Measurements from ENCODE around the gene SUMO2. TPM values are rescaled to one million over a fixed set of nuclear protein-coding genes. Genes with fewer than 3 reads are reported as not detected.

SUMO2 gene
- total and polyA plus RNA-seq, 8 donors, result 321 to 735 (median 651) TPM

DNA sequence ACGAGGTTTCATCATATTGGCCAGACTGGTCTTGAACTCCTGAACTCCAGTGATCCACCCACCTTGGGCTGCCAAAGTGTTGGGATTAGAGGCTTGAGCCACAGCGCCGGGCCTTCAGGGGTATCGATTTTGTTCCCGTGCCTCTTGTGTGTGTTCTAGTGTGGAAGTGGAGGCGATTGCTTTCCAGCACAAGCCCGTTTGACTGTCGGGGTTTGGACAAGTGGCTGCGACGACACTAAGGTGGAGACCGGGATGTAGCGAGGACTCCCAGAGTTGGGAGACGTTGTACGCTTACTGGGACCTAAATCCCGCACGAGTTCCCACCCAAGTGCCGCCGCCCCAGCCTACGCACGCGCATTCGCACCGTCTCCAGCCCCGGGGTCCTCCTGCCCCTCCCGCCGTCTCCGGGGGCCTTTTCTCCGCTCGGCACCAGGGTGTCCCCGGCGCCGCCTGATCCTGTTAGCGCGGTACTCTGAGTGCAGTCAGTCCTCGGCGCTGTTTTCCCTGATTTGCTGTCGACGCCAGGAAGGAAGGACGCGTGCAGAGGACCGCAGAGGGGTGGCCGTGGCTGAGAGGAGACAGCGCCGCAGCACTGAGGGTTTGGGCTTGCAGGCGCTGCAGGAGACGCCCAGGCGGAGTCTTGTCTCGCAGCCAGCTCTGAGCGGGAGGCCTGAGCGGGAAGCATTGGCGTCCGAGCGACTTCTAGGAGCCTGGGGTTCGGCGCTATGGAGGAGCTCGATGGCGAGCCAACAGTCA, 22.5 kb upstream of the SUMO2 start, which contains the start of gene NUP85:
Gene NUP85, plus strand, starts transcription at position 643 of the 756 bp plus-strand sequence. Its CDS starts 83 bp downstream, at position 726.
- H3K27ac ChIP-seq, result peak within 1 kb of the TSS; percentile 94 to 96
- H3K9me3 ChIP-seq, result no peaks in the 10 kb centered on the region
- DNase-seq, result peak; percentile 94 to 98 (median 96)
- ATAC-seq, result peak; percentile 96
- H3K27me3 ChIP-seq, result no peaks in the 10 kb centered on the region
- H3K4me3 ChIP-seq, result peak within 1 kb of the TSS; percentile 77 to 97
- peaks cover 11 to 36% of the 10 kb centered on the region in 2 donors for H3K4me1 ChIP-seq
- intact Hi-C loops (cut with DNase I), result loop anchor here in 1 of 2 donors (10.0 kb wide), 1 partner anchor 90 kb away; no protein-coding TSS in a partner anchor
- TF ChIP-seq, protein P1, sequence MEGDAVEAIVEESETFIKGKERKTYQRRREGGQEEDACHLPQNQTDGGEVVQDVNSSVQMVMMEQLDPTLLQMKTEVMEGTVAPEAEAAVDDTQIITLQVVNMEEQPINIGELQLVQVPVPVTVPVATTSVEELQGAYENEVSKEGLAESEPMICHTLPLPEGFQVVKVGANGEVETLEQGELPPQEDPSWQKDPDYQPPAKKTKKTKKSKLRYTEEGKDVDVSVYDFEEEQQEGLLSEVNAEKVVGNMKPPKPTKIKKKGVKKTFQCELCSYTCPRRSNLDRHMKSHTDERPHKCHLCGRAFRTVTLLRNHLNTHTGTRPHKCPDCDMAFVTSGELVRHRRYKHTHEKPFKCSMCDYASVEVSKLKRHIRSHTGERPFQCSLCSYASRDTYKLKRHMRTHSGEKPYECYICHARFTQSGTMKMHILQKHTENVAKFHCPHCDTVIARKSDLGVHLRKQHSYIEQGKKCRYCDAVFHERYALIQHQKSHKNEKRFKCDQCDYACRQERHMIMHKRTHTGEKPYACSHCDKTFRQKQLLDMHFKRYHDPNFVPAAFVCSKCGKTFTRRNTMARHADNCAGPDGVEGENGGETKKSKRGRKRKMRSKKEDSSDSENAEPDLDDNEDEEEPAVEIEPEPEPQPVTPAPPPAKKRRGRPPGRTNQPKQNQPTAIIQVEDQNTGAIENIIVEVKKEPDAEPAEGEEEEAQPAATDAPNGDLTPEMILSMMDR (IDR thresholded peaks at IDR 0.05), result no peak
- H3K36me3 ChIP-seq, result peaks cover 0 to 21% of the 10 kb centered on the region in 2 donors

DNA sequence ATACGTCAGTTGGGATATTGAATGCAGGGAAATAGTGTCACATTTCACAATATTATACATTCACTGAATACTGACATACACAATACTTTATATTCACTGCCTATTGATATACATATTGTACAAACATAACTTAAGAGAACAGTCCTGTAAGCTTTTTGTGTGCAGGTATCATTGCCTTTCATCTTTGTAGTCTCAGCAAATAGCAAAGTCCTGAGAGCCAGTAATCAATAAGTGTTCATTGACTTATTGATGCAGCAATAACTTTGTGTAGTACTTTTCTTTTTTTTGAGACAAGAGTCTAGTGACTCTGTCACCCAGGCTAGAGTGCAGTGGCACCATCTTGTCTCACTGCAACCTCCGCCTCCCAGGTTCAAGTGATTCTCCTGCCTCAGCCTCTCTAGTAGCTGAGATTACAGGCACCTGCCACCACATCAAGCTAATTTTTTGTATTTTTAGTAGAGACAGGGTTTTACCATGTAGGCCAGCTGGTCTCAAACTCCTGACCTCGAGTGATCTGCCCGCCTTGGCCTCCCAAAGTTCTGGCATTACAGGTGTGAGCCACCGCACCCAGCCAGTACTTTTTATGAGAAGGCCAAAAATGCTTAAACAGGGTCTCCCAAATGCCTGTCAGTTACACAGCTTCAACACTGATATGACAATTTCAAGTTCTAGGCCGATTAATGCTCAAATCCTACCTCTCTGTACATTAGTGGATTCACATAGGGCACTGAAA, 17.3 kb upstream of the SUMO2 start:
- DNase-seq, result no peak
- Histone ChIP-seq H3K4me1 (peaks cover 0 to 13% of the 10 kb centered on the region in 2 donors), H3K36me3 (no peaks in the 10 kb centered on the region), H3K9me3 (no peaks in the 10 kb centered on the region), H3K27ac (no peak overlapping the region), H3K27me3 (no peaks in the 10 kb centered on the region), H3K4me3 (no peak overlapping the region)
- TF ChIP-seq, protein P1 (IDR thresholded peaks at IDR 0.05), result no peak
- ATAC-seq, result no peak
- intact Hi-C loops (cut with DNase I), result loop anchor here in 1 of 2 donors (10.0 kb wide), 1 partner anchor 85 kb away; no protein-coding TSS in a partner anchor

- ATAC-seq, result no peak
- TF ChIP-seq, protein P1 (IDR thresholded peaks at IDR 0.05), result no peak
- DNase-seq, result no peak
- intact Hi-C loops (cut with DNase I), result no loop called here
- no peak overlapping the region for H3K4me3 ChIP-seq
- H3K9me3 ChIP-seq, result no peaks in the 10 kb centered on the region
- no peak overlapping the region for H3K27ac ChIP-seq
- H3K27me3 ChIP-seq, result no peaks in the 10 kb centered on the region
- no peaks in the 10 kb centered on the region for H3K36me3 ChIP-seq
- H3K4me1 ChIP-seq, result no peaks in the 10 kb centered on the region
Measured at GRCh38 chr17:75194879-75195278, 12.1 kb upstream of the SUMO2 start.

GRCh38 chr17:75191584-75191983, 8.8 kb upstream of the SUMO2 start:
- ATAC-seq, result no peak

More at GRCh38 chr17:75191584-75191983, 8.8 kb upstream of the SUMO2 start:
- H3K27ac ChIP-seq, result no peak overlapping the region
- TF ChIP-seq, protein P1 (IDR thresholded peaks at IDR 0.05), result no peak
- no peaks in the 10 kb centered on the region for H3K9me3 ChIP-seq
- peaks cover 0 to 5% of the 10 kb centered on the region in 2 donors for H3K4me1 ChIP-seq
- peak in 1 of 4 donors; percentile 26 for DNase-seq
- intact Hi-C loops (cut with DNase I), result no loop called here
- no peaks in the 10 kb centered on the region for H3K36me3 ChIP-seq
- no peak overlapping the region for H3K4me3 ChIP-seq
- H3K27me3 ChIP-seq, result no peaks in the 10 kb centered on the region

All from left lung (tissue), 10 donors.